ENCODE data around the gene KLHL29. TPM values are rescaled to one million over a fixed set of nuclear protein-coding genes. Genes with fewer than 3 reads are reported as not detected.

The KLHL29 gene
- total and polyA plus RNA-seq, 8 donors: 1.8 to 10.5 (median 2.8) TPM

DNA sequence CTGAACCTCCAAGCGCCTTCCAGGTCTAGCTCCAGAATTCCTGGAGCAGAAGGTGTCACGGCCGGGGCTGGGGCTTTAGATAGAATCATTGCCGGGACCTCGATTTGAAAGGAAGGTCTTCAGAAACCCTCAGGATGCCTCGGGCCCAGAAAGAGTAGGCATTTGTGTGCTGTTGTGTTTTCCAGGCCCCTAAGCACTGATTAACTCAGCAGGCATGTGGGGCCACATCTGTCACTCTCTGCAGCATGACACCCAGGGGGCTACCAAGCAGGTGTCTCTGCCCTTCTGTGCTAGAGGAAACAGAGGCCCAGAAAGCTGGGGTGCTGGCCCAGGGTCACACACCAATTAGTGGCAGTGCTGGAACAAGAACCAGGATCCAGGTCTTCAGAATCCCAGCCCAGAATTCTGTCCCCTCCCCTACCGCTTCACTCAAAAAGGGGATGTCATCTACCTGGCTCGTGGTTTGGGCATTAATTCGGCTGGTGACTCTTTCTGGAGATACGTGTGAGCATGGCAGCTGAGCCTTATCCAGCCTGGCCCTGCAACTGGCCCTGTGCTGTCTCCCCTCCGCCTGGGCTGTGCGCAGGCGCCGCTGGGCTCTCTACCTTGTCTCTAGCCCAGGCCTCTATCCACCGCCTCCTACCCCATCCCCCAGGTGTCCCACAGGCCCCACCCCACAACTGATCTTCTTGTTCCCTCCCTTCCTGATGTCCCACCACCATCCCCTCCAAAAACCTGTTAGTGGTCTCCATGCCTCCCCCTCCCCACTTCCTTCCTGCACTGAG, 296.6 kb downstream of the KLHL29 start:
- Histone ChIP-seq H3K9me3 (peaks cover 0 to 8% of the 10 kb centered on the region in 2 donors), H3K27ac (no peak overlapping the region), H3K27me3 (no peaks in the 10 kb centered on the region), H3K4me3 (no peak overlapping the region), H3K4me1 (no peaks in the 10 kb centered on the region), H3K36me3 (no peaks in the 10 kb centered on the region)
- TF ChIP-seq, protein P1, sequence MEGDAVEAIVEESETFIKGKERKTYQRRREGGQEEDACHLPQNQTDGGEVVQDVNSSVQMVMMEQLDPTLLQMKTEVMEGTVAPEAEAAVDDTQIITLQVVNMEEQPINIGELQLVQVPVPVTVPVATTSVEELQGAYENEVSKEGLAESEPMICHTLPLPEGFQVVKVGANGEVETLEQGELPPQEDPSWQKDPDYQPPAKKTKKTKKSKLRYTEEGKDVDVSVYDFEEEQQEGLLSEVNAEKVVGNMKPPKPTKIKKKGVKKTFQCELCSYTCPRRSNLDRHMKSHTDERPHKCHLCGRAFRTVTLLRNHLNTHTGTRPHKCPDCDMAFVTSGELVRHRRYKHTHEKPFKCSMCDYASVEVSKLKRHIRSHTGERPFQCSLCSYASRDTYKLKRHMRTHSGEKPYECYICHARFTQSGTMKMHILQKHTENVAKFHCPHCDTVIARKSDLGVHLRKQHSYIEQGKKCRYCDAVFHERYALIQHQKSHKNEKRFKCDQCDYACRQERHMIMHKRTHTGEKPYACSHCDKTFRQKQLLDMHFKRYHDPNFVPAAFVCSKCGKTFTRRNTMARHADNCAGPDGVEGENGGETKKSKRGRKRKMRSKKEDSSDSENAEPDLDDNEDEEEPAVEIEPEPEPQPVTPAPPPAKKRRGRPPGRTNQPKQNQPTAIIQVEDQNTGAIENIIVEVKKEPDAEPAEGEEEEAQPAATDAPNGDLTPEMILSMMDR (IDR thresholded peaks at IDR 0.05): no peak
- DNase-seq (peak in 1 of 4 donors; percentile 68), ATAC-seq (no peak)
- intact Hi-C loops (cut with DNase I): no loop called here

DNA sequence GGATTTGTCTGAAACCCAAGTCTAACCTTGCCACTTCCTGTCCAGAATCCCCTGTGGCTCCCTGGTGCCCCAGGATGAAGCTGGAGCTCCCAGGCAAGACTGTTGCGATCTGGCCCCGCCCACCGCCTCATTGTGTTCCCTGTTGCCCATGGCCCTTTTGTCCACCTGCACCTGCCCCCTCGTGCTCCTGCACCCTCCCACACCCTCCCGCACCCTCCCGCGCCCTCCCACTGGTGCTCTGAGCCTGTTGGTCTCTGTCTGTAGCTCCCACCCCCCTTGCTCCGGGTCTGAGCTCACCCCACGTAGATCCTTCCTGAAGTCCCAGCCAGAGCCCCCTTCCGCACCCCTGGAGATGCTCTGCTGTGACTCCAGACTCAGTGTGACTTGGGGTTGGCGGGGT, 297.5 kb downstream of the KLHL29 start:
- DNase-seq: peak in 1 of 4 donors; percentile 54
- ATAC-seq: no peak
- intact Hi-C loops (cut with DNase I): no loop called here
- Histone ChIP-seq H3K9me3 (peaks cover 0 to 8% of the 10 kb centered on the region in 2 donors), H3K4me1 (no peaks in the 10 kb centered on the region), H3K27me3 (no peaks in the 10 kb centered on the region), H3K27ac (no peak overlapping the region), H3K36me3 (no peaks in the 10 kb centered on the region), H3K4me3 (no peak overlapping the region)
- TF ChIP-seq, protein P1 (IDR thresholded peaks at IDR 0.05): no peak

DNA sequence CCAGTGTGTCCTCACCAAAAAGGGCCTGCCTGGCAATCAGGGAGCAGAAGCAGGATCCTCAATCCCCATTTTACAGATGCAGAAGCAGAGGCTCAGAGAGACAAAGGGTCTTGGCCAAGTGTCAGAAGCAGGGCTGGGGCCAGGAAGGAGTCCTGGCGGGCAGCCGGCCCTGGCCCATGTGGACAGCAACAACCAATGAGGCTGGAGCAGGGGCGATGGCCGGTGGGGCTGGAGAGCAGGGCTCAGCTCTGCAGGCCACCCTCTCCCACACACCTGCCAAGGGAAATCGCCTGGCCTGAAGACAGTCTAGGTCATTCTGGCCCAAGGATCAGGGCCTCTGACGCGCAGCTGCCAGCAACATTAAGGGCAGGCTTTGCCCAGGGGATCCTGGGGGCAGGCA, 298.0 kb downstream of the KLHL29 start:
- intact Hi-C loops (cut with DNase I): no loop called here
- Histone ChIP-seq H3K27ac (no peak overlapping the region), H3K9me3 (peaks cover 0 to 8% of the 10 kb centered on the region in 2 donors), H3K27me3 (no peaks in the 10 kb centered on the region), H3K4me3 (no peak overlapping the region), H3K4me1 (no peaks in the 10 kb centered on the region), H3K36me3 (no peaks in the 10 kb centered on the region)
- peak in 1 of 4 donors; percentile 78 for DNase-seq
- ATAC-seq: no peak
- TF ChIP-seq, protein P1 (IDR thresholded peaks at IDR 0.05): no peak

DNA sequence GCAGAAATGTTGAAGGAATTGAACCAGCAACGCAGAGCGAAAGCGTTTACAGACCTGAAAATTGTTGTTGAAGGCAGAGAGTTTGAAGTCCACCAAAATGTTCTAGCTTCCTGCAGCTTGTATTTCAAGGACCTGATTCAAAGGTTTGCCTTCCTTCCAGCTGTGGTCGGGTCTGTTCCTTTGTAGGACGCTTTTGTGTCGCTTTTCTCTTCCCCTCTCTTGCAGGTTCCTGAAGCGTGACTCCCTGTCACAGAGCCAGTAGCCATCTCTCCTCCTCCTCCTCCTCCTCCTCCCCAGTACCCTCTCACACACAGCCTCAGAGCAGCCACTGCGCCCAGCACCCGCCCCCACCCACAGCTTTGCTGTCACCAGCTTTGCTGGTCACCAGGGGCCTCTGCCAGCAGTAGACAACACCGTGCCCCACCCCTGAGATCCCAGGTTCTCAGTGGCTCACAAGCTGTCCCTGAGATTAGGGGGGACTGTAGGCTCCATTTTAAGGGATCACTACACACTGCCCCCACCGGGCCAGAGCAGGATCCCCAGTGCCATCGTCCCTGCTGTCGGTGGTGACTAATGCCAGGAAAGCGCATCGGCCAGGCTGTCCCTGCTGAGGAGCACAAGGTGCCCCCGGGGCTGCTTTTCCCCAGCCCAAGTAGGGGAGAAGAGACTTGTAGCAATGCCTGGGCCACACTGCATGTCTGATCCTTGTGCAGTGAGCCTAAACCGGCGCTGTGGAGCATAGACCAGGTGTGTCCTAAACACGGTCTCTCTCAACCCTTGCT, 299.6 kb downstream of the KLHL29 start:
- TF ChIP-seq, protein P1 (IDR thresholded peaks at IDR 0.05): no peak
- intact Hi-C loops (cut with DNase I): no loop called here

DNA sequence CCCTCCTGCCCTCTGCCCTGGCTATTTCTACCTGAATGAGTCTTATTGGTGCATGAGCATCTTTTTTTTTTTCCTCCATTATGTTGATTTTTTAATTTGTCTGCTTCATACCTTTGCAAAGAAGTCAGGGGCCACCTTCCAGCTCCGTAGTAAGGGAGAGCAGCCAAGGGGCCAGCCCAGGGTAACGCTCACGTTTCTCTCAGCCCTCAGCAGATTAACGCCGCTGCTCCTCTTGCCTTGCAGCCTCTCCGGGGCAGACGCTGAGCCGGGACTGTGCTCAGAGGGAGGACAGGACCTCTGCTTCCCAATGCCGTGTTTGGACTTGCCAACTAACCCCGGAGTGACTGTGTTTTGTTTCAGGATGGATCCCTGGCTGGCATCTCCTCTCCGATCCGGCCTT, 300.2 kb downstream of the KLHL29 start:
- Histone ChIP-seq H3K9me3 (no peaks in the 10 kb centered on the region), H3K27me3 (no peaks in the 10 kb centered on the region), H3K4me1 (no peaks in the 10 kb centered on the region), H3K36me3 (peaks cover 0 to 1% of the 10 kb centered on the region in 2 donors), H3K4me3 (no peak overlapping the region), H3K27ac (no peak overlapping the region)
- TF ChIP-seq, protein P1 (IDR thresholded peaks at IDR 0.05): no peak
- DNase-seq (peak in 1 of 4 donors; percentile 43), ATAC-seq (no peak)
- intact Hi-C loops (cut with DNase I): no loop called here

More for the DNA sequence above, 299.6 kb downstream of the KLHL29 start:
- no peak for ATAC-seq
- Histone ChIP-seq H3K27me3 (no peaks in the 10 kb centered on the region), H3K9me3 (no peaks in the 10 kb centered on the region), H3K36me3 (no peaks in the 10 kb centered on the region), H3K4me3 (no peak overlapping the region), H3K4me1 (no peaks in the 10 kb centered on the region), H3K27ac (no peak overlapping the region)
- peak in 1 of 4 donors; percentile 60 for DNase-seq
